Stomach (tissue), 9 donors: ENCODE measurements around the gene HMCES. TPM values are rescaled to one million over a fixed set of nuclear protein-coding genes. Genes with fewer than 3 reads are reported as not detected.

ENCODE experiments used
- DNase-seq, 2 donors: peaks; one replicate each; pipeline versions ENCODE4 v3.0.0 to v3.0.0-alpha.2; 2013 to 2019
- H3K27ac ChIP-seq, 5 donors: fragments of 200-600 bp in 4 of 5; sonication (generic) in 4 of 5; one replicate each; pipeline ENCODE4 v1.5.1; 2013 to 2019; ENCODE audit warnings: mild to moderate bottlenecking in 1 of 5, moderate library complexity in 1 of 5
- H3K27me3 ChIP-seq, 3 donors: fragments of 200-600 bp; sonication (generic); one replicate each; pipeline ENCODE4 v1.5.1; 2017 to 2019; ENCODE audit warnings: mixed run types in 1 of 3
- H3K36me3 ChIP-seq, 4 donors: fragments of 200-600 bp; sonication (generic); 1 replicate in 3 of 4; 2 replicates in 1 of 4; pipeline ENCODE4 v1.5.1; 2016 to 2019
- H3K4me1 ChIP-seq, 4 donors: fragments of 200-600 bp; sonication (generic); one replicate each; pipeline ENCODE4 v1.5.1; 2016 to 2019
- H3K4me3 ChIP-seq, 4 donors: fragments of 200-600 bp; sonication (generic) in 3 of 4; one replicate each; pipeline ENCODE4 v1.5.1; 2016 to 2019; ENCODE audit warnings: mild to moderate bottlenecking in 1 of 4
- H3K9me3 ChIP-seq, 4 donors: fragments of 200-600 bp; sonication (generic); one replicate each; pipeline ENCODE4 v1.5.1; 2016 to 2019
- EP300 ChIP-seq: sonication (generic); formaldehyde crosslinking; IDR thresholded peaks from one replicate; pipeline ENCODE4 v1.6.1; 2017; ENCODE audit warnings: antibody characterized with exemption
- POLR2A ChIP-seq, 4 donors: fragments of 450-650 bp; IDR thresholded peaks; one replicate each; pipeline ENCODE4 v1.6.1; 2016; ENCODE audit warnings: antibody characterized with exemption in 4 of 4, control low read depth in 2 of 4, mild to moderate bottlenecking in 1 of 4, moderate library complexity in 1 of 4
- POLR2AphosphoS5 ChIP-seq, 3 donors: sonication (generic); formaldehyde crosslinking; IDR thresholded peaks; one replicate each; pipeline ENCODE4 v1.6.1; 2016; ENCODE audit warnings: antibody characterized with exemption in 3 of 3
- WGBS, 5 donors: extraction: QIAGEN DNeasy Blood & Tissue Kit in 3 of 5; methylation state at CpG; one replicate each; pipeline versions ENCODE4 v1.1.5 to v1.1.7; 2013 to 2018; 5-methylcytosine and 5-hydroxymethylcytosine counted together
- intact Hi-C: fragments of 100-400 bp; cut with DNase I; formaldehyde crosslinking; loops from one replicate; pipeline ENCODE4 v1.15.1; 2023; ENCODE audit warnings: low total_unique reads
- polyA plus RNA-seq, 3 donors: library from polyadenylated mRNA; stranded (reverse); fragments of 200-250 nt; gene quantifications; one replicate each; pipeline ENCODE4 v1.2.3, GENCODE V29; 2013
- total RNA-seq, 5 donors: library from RNA; depleted of rRNA; stranded (reverse); fragments of >200 nt; gene quantifications; one replicate each; pipeline versions ENCODE4 v1.1.0 to v1.2.3, GENCODE V29; 2014 to 2016
- TF ChIP-seq, protein P1 (sequence below), 7 experiments: fragments of 450-650 bp in 4 of 7; fragments of 200-600 bp in 3 of 7; sonication (generic) in 3 of 7; IDR thresholded peaks; one replicate each; pipeline ENCODE4 v1.5.1; 2016 to 2019; ENCODE audit warnings: antibody characterized with exemption in 7 of 7, control low read depth in 2 of 7, mild to moderate bottlenecking in 1 of 7
- donor health status: healthy with polysubstance abuse.
- donor health status: Bipolar disorder and iron deficiency.
- donor health status: healthy.

Gene HMCES
- total and polyA plus RNA-seq, 8 donors: 16.4 to 80.5 (median 24.6) TPM

DNA sequence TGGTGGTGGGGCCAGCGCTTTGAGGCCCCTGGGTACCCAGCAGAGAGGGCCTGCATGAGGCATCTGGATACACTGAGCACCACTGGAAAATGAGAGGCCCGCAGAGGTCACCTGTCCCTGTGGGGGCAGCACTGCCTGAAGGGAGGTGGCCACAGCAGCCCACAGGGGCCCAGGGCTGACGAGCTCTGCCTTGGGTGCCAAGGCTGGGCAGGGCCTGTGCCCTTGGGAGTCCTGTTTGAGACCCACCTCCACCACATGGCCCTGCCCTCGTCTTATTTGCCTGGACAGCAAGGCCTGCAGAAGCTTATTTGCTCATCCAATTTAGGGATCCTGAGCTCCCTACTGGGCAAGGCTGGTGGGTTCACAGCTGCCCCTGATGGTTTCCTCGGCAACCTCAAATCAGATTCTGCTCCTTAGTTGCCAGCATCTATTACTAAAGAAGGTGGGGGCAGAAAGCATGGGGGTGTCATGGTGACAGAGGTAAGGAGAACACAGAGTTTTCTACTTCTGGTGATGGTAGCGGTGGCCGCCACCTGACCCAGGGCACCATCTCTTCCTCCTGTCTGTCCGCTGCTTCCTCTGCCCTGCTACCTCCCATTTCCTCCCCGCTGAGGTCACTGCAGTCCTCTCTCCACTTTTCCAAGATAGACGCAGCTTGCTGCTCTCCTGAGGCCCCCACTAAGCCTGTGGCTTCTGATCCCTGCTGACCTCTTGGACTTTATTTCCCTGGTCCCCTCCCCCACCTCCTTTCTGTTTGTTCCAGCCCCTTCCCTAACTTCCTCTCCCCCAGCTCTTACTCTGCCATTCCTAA, 62.9 kb downstream of the HMCES start:
- DNase-seq: no peak
- H3K9me3 ChIP-seq: no peaks in the 10 kb centered on the region
- H3K36me3 ChIP-seq: no peaks in the 10 kb centered on the region
- no peak overlapping the region for H3K27ac ChIP-seq
- peaks cover 0 to 21% (median 5%) of the 10 kb centered on the region in 3 donors for H3K27me3 ChIP-seq
- 76 to 90% (median 82%) methylated on average over 8 to 10 of the region's 10 CpGs for WGBS, 5 donors
- H3K4me1 ChIP-seq: peaks cover 0 to 15% (median 14%) of the 10 kb centered on the region in 4 donors
- TF ChIP-seq, protein P1, sequence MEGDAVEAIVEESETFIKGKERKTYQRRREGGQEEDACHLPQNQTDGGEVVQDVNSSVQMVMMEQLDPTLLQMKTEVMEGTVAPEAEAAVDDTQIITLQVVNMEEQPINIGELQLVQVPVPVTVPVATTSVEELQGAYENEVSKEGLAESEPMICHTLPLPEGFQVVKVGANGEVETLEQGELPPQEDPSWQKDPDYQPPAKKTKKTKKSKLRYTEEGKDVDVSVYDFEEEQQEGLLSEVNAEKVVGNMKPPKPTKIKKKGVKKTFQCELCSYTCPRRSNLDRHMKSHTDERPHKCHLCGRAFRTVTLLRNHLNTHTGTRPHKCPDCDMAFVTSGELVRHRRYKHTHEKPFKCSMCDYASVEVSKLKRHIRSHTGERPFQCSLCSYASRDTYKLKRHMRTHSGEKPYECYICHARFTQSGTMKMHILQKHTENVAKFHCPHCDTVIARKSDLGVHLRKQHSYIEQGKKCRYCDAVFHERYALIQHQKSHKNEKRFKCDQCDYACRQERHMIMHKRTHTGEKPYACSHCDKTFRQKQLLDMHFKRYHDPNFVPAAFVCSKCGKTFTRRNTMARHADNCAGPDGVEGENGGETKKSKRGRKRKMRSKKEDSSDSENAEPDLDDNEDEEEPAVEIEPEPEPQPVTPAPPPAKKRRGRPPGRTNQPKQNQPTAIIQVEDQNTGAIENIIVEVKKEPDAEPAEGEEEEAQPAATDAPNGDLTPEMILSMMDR (IDR thresholded peaks at IDR 0.05): no peak
- no peak for TF ChIP-seq EP300
- no peak for TF ChIP-seq POLR2AphosphoS5 (IDR thresholded peaks at IDR 0.05)
- no peak for TF ChIP-seq POLR2A (IDR thresholded peaks at IDR 0.05)
- no peak overlapping the region for H3K4me3 ChIP-seq
- intact Hi-C loops: no loop called here

GRCh38 chr3:129343643-129344360, 65.1 kb downstream of the HMCES start:
- peak; percentile 56 to 80 for DNase-seq
- no peaks in the 10 kb centered on the region for H3K36me3 ChIP-seq
- no peak for TF ChIP-seq POLR2A (IDR thresholded peaks at IDR 0.05)
- TF ChIP-seq, protein P1 (IDR thresholded peaks at IDR 0.05): peak in 4 of 7 experiments; percentile 35 to 62 (median 42)
- intact Hi-C loops: no loop called here
- H3K27me3 ChIP-seq: peaks cover 0 to 21% (median 5%) of the 10 kb centered on the region in 3 donors
- no peaks in the 10 kb centered on the region for H3K9me3 ChIP-seq
- H3K27ac ChIP-seq: no peak overlapping the region
- peaks cover 0 to 20% (median 13%) of the 10 kb centered on the region in 4 donors for H3K4me1 ChIP-seq
- WGBS, 5 donors: 4 to 50% (median 9%) methylated on average over 11 to 39 of the region's 39 CpGs
- H3K4me3 ChIP-seq: peak overlapping the region; percentile 37 to 54 (median 40)

- TF ChIP-seq POLR2AphosphoS5 (IDR thresholded peaks at IDR 0.05) (no peak), POLR2A (IDR thresholded peaks at IDR 0.05) (no peak), EP300 (no peak)
- TF ChIP-seq, protein P1 (IDR thresholded peaks at IDR 0.05): no peak
- 43 to 72% (median 48%) methylated on average over 5 to 13 of the region's 13 CpGs for WGBS, 5 donors
- H3K4me1 ChIP-seq: peaks cover 0 to 20% (median 13%) of the 10 kb centered on the region in 4 donors
- peak overlapping the region in 3 of 4 donors; percentile 37 to 54 (median 39) for H3K4me3 ChIP-seq
- no peaks in the 10 kb centered on the region for H3K9me3 ChIP-seq
- H3K36me3 ChIP-seq: no peaks in the 10 kb centered on the region
- no peak overlapping the region for H3K27ac ChIP-seq
- no peak for DNase-seq
- peaks cover 0 to 21% (median 5%) of the 10 kb centered on the region in 3 donors for H3K27me3 ChIP-seq
- intact Hi-C loops: no loop called here
Measured at GRCh38 chr3:129344540-129345220, 66.0 kb downstream of the HMCES start.

DNA sequence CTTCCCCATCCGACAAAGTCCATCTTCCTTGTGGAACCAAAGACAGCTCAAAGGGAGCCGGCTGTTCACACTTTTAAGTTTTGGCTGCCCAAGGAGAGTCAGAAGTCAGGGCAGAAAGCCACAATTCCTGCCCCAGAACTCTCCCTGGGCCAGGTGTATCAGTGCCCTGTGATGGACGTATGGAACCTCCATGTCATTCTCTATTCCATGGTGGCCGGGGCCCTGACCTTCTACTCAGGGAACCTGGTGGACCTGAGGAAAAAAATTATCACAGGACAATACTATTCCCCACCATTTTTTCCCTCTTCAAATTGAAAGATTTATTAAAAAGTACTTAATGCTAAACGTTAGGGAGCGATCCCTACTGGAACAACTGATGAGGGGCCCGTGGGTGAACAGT, 66.6 kb downstream of the HMCES start:
- H3K36me3 ChIP-seq: no peaks in the 10 kb centered on the region
- H3K27ac ChIP-seq: no peak overlapping the region
- WGBS, 5 donors: 85 to 91% (median 89%) methylated on average over 7 of the region's 7 CpGs
- TF ChIP-seq POLR2A (IDR thresholded peaks at IDR 0.05) (no peak), EP300 (no peak), POLR2AphosphoS5 (IDR thresholded peaks at IDR 0.05) (no peak)
- TF ChIP-seq, protein P1 (IDR thresholded peaks at IDR 0.05): no peak
- no peak overlapping the region for H3K4me3 ChIP-seq
- no peaks in the 10 kb centered on the region for H3K9me3 ChIP-seq
- H3K27me3 ChIP-seq: peaks cover 0 to 21% (median 5%) of the 10 kb centered on the region in 3 donors
- intact Hi-C loops: no loop called here
- H3K4me1 ChIP-seq: peaks cover 0 to 20% (median 13%) of the 10 kb centered on the region in 4 donors
- no peak for DNase-seq
